Measurements from ENCODE around the gene BAZ1A. TPM values are rescaled to one million over a fixed set of nuclear protein-coding genes. Genes with fewer than 3 reads are reported as not detected.
"Not testable (repeated sequence)": the region's sequence is repeated elsewhere in the genome, so short reads cannot be mapped to it uniquely, and the experiment has no call there.

BAZ1A gene
- total RNA-seq, 2 experiments from 2014 or later, result 53.9 to 75.2 TPM

GRCh38 chr14:34750670-34751069, 124.5 kb downstream of the BAZ1A start:
- no peak overlapping the region for H3K4me3 Mint-ChIP-seq
- POLR2A ChIA-PET, result no interaction called here
- intact Hi-C loops (cut with DNase I, micrococcal nuclease), result no loop called here
- peaks cover 17% of the 10 kb centered on the region for H3K36me3 Mint-ChIP-seq (ENCODE audit: low read depth)
- CTCF ChIA-PET, result no interaction called here
- DNase-seq (no peak), ATAC-seq (no peak)
- H3K9me3 Mint-ChIP-seq (ENCODE audit: low read depth), result no peaks in the 10 kb centered on the region
- no peaks in the 10 kb centered on the region for H3K27me3 Mint-ChIP-seq
- H3K4me1 Mint-ChIP-seq, result no peaks in the 10 kb centered on the region
- H3K27ac Mint-ChIP-seq, result no peak overlapping the region

- Mint-ChIP-seq H3K9me3 (ENCODE audit: low read depth) (no peaks in the 10 kb centered on the region), H3K27me3 (no peaks in the 10 kb centered on the region), H3K4me3 (no peak overlapping the region), H3K4me1 (no peaks in the 10 kb centered on the region), H3K27ac (no peak overlapping the region), H3K36me3 (ENCODE audit: low read depth) (peaks cover 13% of the 10 kb centered on the region)
- no peak for ATAC-seq
- intact Hi-C loops (cut with DNase I, micrococcal nuclease), result no loop called here
- CTCF ChIA-PET, result no interaction called here
- DNase-seq, result no peak
- POLR2A ChIA-PET, result no interaction called here
These were observed 124.9 kb downstream of the BAZ1A start for GRCh38 chr14:34750233-34750632.

DNA sequence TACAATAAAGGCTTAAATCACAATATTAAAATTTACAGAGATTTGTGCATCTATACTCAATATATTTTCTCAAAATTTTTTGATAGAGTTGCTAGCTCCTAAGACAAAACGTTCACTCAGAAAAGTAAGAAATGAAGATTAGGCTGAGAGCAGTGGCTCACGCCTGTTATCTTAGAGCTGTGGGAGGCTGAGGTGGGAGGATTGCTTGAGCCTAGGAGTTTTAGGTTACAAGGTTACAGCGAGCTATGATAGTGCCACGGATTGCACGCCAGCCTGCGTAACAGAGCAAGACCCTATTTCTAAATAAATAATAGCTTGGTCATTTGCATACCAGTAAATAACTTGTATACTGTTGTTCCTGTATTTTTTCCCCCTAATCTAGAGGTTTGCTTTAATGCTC, 125.8 kb downstream of the BAZ1A start:
- no peak for ATAC-seq
- POLR2A ChIA-PET, result no interaction called here
- H3K27me3 Mint-ChIP-seq, result no peaks in the 10 kb centered on the region

DNA sequence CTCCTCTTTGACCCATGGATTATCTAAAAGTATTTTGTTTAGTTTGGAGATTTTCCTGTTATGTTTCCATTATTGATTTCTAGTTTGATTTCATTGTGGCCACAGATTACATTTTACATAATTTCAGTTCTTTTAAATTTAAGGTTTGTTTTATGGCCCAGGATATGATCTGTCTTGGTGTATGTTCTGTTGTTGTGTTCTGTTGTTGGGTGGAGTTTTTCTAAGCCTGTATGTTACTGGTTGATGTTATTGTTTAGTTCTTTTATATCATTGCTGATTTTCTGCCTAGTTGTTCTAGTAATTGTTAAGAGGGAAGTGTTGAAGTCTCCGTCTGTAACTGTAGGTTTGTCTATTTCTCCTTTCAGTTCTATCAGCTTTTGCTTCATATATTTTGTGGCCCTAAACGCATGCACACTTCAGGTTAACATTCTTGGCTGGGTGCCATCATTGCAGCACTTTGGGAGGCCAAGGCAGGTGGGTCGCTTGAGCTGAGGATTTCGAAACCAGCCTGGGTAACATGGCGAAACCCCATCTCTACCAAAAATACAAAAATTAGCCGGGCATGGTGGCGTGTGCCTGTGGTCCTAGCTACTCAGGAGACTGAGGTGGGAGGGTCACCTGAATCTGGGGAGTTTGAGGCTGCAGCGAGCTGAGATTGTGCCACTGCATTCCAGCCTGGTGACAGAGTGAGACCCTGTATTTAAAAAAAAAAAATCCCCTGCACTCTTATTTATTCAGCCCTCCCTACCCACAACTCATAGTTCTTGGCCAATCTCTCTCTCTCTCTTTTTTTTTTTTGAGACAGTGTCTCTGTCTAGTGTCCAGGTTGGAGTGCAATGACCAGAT, 132.7 kb downstream of the BAZ1A start:
- DNase-seq, result no peak
- ChIA-PET POLR2A (no interaction called here), CTCF (interaction anchor here (1.5 to 1.8 kb wide), 2 partner anchors 19 to 72 kb away, joined by 5 read pairs; no protein-coding TSS in a partner anchor)
- H3K27me3 Mint-ChIP-seq, result no peaks in the 10 kb centered on the region
- H3K9me3 Mint-ChIP-seq (ENCODE audit: low read depth), result peaks cover 3% of the 10 kb centered on the region
- H3K4me3 Mint-ChIP-seq, result no peak overlapping the region
- H3K36me3 Mint-ChIP-seq (ENCODE audit: low read depth), result no peaks in the 10 kb centered on the region
- intact Hi-C loops (cut with DNase I, micrococcal nuclease), result no loop called here
- H3K4me1 Mint-ChIP-seq, result peaks cover 12% of the 10 kb centered on the region
- H3K27ac Mint-ChIP-seq, result no peak overlapping the region
- ATAC-seq, result no peak

More for the DNA sequence above, 125.8 kb downstream of the BAZ1A start:
- Mint-ChIP-seq H3K36me3 (ENCODE audit: low read depth) (peaks cover 10% of the 10 kb centered on the region), H3K27ac (no peak overlapping the region), H3K4me1 (no peaks in the 10 kb centered on the region), H3K4me3 (no peak overlapping the region), H3K9me3 (ENCODE audit: low read depth) (no peaks in the 10 kb centered on the region)
- intact Hi-C loops (cut with DNase I, micrococcal nuclease), result no loop called here
- CTCF ChIA-PET, result interaction anchor here (0.6 to 2.2 kb wide), 5 partner anchors 16 to 353 kb away, joined by 3 to 16 read pairs (median 3); no protein-coding TSS in a partner anchor
- no peak for DNase-seq

GRCh38 chr14:34741840-34742239, 133.3 kb downstream of the BAZ1A start:
- peaks cover 3% of the 10 kb centered on the region for H3K9me3 Mint-ChIP-seq (ENCODE audit: low read depth)

DNA sequence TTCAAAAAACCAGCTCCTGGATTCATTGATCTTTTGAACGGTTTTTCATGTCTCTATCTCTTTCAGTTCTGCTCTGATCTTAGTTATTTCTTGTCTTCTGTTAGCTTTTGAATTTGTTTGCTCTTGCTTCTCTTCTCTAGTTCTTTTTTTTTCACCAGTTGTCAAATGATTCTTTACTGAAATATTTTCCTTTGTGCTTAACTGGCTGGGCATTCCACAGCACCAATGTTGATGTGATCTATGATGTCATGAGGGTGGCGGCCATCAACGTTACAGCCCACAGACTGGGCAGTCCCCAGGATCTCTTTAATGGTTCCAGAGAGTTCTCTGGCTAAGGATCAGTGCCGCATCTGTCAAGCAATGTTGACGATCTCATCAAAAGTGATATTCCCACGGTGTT, 135.0 kb downstream of the BAZ1A start:
- intact Hi-C loops (cut with DNase I, micrococcal nuclease); H3K36me3 Mint-ChIP-seq (ENCODE audit: low read depth); CTCF ChIA-PET; H3K9me3 Mint-ChIP-seq (ENCODE audit: low read depth); H3K4me3 Mint-ChIP-seq; POLR2A ChIA-PET; H3K27ac Mint-ChIP-seq; DNase-seq; H3K27me3 Mint-ChIP-seq; ATAC-seq: not testable (repeated sequence)
- H3K4me1 Mint-ChIP-seq, result peaks cover 12% of the 10 kb centered on the region

More at GRCh38 chr14:34741840-34742239, 133.3 kb downstream of the BAZ1A start:
- Mint-ChIP-seq H3K27ac (no peak overlapping the region), H3K4me3 (no peak overlapping the region), H3K4me1 (peaks cover 12% of the 10 kb centered on the region), H3K36me3 (ENCODE audit: low read depth) (no peaks in the 10 kb centered on the region), H3K27me3 (no peaks in the 10 kb centered on the region)
- ChIA-PET CTCF (interaction anchor here (0.5 to 1.8 kb wide), 3 partner anchors 19 to 72 kb away, joined by 3 to 5 read pairs (median 5); no protein-coding TSS in a partner anchor), POLR2A (no interaction called here)
- intact Hi-C loops (cut with DNase I, micrococcal nuclease), result no loop called here
- ATAC-seq (no peak), DNase-seq (no peak)

- DNase-seq; H3K36me3 Mint-ChIP-seq (ENCODE audit: low read depth); POLR2A ChIA-PET; H3K27ac Mint-ChIP-seq; ATAC-seq; intact Hi-C loops (cut with DNase I, micrococcal nuclease); H3K4me1 Mint-ChIP-seq; H3K27me3 Mint-ChIP-seq; H3K9me3 Mint-ChIP-seq (ENCODE audit: low read depth); H3K4me3 Mint-ChIP-seq: not testable (repeated sequence)
- CTCF ChIA-PET, result interaction anchor here (1.2 kb wide), 1 partner anchor 21 kb away, joined by 3 read pairs; no protein-coding TSS in a partner anchor
These were observed 138.1 kb downstream of the BAZ1A start for GRCh38 chr14:34737079-34737478.

GRCh38 chr14:34733245-34733644, 141.9 kb downstream of the BAZ1A start:
- Mint-ChIP-seq H3K27me3 (peaks cover 2% of the 10 kb centered on the region), H3K4me3 (no peak overlapping the region), H3K4me1 (no peaks in the 10 kb centered on the region), H3K36me3 (ENCODE audit: low read depth) (no peaks in the 10 kb centered on the region), H3K27ac (no peak overlapping the region), H3K9me3 (ENCODE audit: low read depth) (no peaks in the 10 kb centered on the region)
- ChIA-PET POLR2A (no interaction called here), CTCF (interaction anchor here (0.8 to 3.5 kb wide), 6 partner anchors 8 to 61 kb away, joined by 3 to 23 read pairs (median 4); no protein-coding TSS in a partner anchor)
- intact Hi-C loops (cut with DNase I, micrococcal nuclease), result no loop called here
- ATAC-seq (no peak), DNase-seq (no peak)

GRCh38 chr14:34732802-34733201, 142.4 kb downstream of the BAZ1A start:
- DNase-seq, result no peak
- Mint-ChIP-seq H3K27ac (no peak overlapping the region), H3K36me3 (ENCODE audit: low read depth) (no peaks in the 10 kb centered on the region), H3K27me3 (peaks cover 2% of the 10 kb centered on the region), H3K9me3 (ENCODE audit: low read depth) (no peaks in the 10 kb centered on the region), H3K4me1 (no peaks in the 10 kb centered on the region), H3K4me3 (no peak overlapping the region)
- ATAC-seq, result no peak
- ChIA-PET CTCF (interaction anchor here (0.8 to 3.5 kb wide), 6 partner anchors 8 to 60 kb away, joined by 3 to 23 read pairs (median 4); no protein-coding TSS in a partner anchor), POLR2A (no interaction called here)
- intact Hi-C loops (cut with DNase I, micrococcal nuclease), result no loop called here

DNA sequence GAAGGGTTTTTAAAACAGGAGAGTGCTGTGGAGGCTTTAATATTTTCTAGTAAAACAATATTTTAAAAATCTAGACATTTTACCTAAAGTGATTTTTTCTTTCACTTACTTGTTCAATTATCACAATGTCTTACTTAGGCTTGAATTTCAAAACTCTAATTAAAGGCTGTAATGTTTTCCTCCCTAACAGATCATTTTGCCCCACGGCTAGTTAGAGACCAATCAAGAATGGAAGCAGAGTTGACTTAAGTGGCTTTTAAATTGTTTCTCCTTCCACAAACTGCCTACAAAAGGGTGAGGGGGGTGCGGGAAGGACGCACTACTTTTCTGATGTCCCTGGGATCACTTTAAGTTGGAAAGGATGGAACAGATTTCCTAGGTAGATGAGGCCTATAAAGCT, 151.3 kb downstream of the BAZ1A start:
- Mint-ChIP-seq H3K4me1 (peaks cover 7% of the 10 kb centered on the region), H3K27ac (no peak overlapping the region), H3K9me3 (ENCODE audit: low read depth) (no peaks in the 10 kb centered on the region), H3K27me3 (no peaks in the 10 kb centered on the region), H3K4me3 (no peak overlapping the region), H3K36me3 (ENCODE audit: low read depth) (no peaks in the 10 kb centered on the region)
- CTCF ChIA-PET, result interaction anchor here (0.6 to 4.3 kb wide), 15 partner anchors 9 to 323 kb away, joined by 3 to 65 read pairs (median 6); partner anchors contain the start of gene FAM177A1
- ATAC-seq (no peak), DNase-seq (no peak)
- intact Hi-C loops (cut with DNase I, micrococcal nuclease), result loop anchor here (1.0 to 10.0 kb wide), 2 partner anchors 52 to 389 kb away; no protein-coding TSS in a partner anchor
- POLR2A ChIA-PET, result no interaction called here

DNA sequence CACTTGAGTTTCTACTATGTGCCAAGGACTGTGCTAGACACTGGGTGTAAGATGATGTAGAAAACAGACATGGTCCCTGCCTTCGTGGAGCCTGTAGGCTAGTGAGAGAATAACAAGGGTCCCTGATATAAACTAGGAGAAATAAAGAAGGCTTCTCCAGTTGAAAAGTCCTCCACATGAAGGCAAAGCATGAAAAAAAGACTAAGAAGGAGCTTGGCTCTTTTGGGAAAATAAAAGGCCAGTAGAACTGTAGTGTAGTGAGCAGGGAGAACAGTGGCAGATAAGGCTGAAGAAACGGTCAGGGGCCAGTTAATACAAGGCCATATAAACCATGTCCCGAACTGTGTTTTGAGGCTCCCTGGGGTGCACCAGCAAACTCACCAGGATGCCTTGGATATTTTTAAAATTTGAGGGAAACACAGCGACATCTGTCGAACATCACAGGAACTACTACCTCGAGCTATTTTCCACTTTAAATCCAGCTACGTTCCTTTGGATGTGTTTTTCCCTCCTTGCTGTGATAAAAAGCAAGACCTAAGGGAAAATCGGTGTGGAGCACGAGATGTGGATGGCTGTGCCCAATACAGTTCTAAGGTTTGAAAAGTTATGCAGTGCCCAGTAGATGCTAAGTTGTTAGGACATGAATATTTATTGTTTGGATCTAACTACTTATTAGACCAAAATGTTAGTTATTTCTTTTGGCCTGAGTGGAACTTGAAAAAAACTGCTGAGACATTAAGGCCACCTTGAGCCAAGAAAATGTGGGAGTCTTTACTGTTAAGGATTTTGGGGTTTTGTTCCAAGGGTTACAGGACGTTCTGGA, 152.2 kb downstream of the BAZ1A start:
- Mint-ChIP-seq H3K36me3 (ENCODE audit: low read depth) (no peaks in the 10 kb centered on the region), H3K4me3 (no peak overlapping the region), H3K27me3 (no peaks in the 10 kb centered on the region), H3K27ac (no peak overlapping the region), H3K4me1 (peaks cover 7% of the 10 kb centered on the region), H3K9me3 (ENCODE audit: low read depth) (no peaks in the 10 kb centered on the region)
- ATAC-seq (peak; percentile 61), DNase-seq (peak; percentile 51)
- intact Hi-C loops (cut with DNase I, micrococcal nuclease), result loop anchor here (1.0 to 10.0 kb wide), 2 partner anchors 51 to 388 kb away; no protein-coding TSS in a partner anchor
- POLR2A ChIA-PET, result interaction anchor here (1.2 kb wide), 1 partner anchor 14 kb away, joined by 3 read pairs; no protein-coding TSS in a partner anchor
- CTCF ChIA-PET, result interaction anchor here (0.6 to 4.3 kb wide), 41 partner anchors 10 to 693 kb away, joined by 3 to 65 read pairs (median 4); partner anchors contain the start of gene FAM177A1
